HPDE6-E6E7 (cell line): Measurements from ENCODE around the gene OR4S2.

Experiments
- DNase-seq: peaks from one replicate; pipeline ENCODE4 v3.0.0; 2011; ENCODE audit warnings: missing footprints; ENCODE audit errors: extremely low spot score

The OR4S2 gene

GRCh38 chr11:55648027-55648426 is at the start of gene OR4S2:
TSS of gene OR4S2 (plus strand) at chr11:55648327. CDS start at chr11:55650904, 2,577 bp downstream.
- no peak for DNase-seq

- no peak for DNase-seq
Measured at GRCh38 chr11:55607545-55607944, 40.6 kb upstream of the OR4S2 start, which contains the start of gene OR4C11. TSS of gene OR4C11 (minus strand) at chr11:55607645. CDS start at chr11:55604373, 3,272 bp downstream.

GRCh38 chr11:55624531-55624930 is 23.6 kb upstream of the OR4S2 start:
- no peak for DNase-seq

- DNase-seq, result no peak
Measured at GRCh38 chr11:55634813-55635212, 13.3 kb upstream of the OR4S2 start, which contains the start of gene OR4P4. TSS of gene OR4P4 (plus strand) at chr11:55635113.

- DNase-seq, result no peak
Measured at GRCh38 chr11:55652560-55652959, 4.4 kb downstream of the OR4S2 start.

GRCh38 chr11:55655096-55655495 is 7.0 kb downstream of the OR4S2 start:
- DNase-seq, result no peak

- DNase-seq, result no peak
Measured at GRCh38 chr11:55658031-55658573, 10.0 kb downstream of the OR4S2 start.

- no peak for DNase-seq
Measured at GRCh38 chr11:55658608-55659007, 10.5 kb downstream of the OR4S2 start.

GRCh38 chr11:55661901-55662300 is 13.8 kb downstream of the OR4S2 start, which contains the start of gene OR4C6:
TSS of gene OR4C6 (plus strand) at chr11:55662201. CDS start at chr11:55665167, 2,966 bp downstream.
- no peak for DNase-seq

- DNase-seq, result no peak
Measured at GRCh38 chr11:55669376-55669775, 21.2 kb downstream of the OR4S2 start.

GRCh38 chr11:55673860-55674259 is 25.7 kb downstream of the OR4S2 start:
- no peak for DNase-seq

GRCh38 chr11:55697817-55698216 is 49.7 kb downstream of the OR4S2 start:
- no peak for DNase-seq

- no peak for DNase-seq
Measured at GRCh38 chr11:55701429-55701828, 53.3 kb downstream of the OR4S2 start.
